ENCODE measurements around the gene DUSP16.
"Not testable (repeated sequence)": the region's sequence is repeated elsewhere in the genome, so short reads cannot be mapped to it uniquely, and the experiment has no call there.

DUSP16 gene

DNA sequence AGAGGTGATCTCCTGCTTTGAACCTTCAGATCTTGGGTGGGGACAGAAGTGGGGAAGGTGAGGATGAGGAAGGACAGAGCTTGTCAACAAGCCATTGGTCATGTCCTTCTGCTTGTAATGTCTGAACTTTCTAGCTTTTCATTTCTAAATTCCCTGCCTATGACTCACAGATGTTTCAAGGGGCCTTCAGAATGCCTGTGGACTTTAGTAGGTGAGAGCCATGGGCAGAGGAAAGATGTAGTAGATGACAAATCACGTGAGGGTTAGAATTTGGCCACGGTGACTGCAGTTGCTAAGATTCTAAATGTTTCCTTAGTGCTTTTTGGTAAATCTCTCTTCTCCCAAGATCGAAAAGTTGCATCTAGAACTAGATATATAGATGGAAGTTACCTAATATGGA lies 30.3 kb upstream of the DUSP16 start:
- Histone ChIP-seq H3F3A (ENCODE audit: insufficient read depth, low read length) (no peaks in the 10 kb centered on the region), H4K20me1 (ENCODE audit: insufficient read depth, low read length) (no peaks in the 10 kb centered on the region), H3K4me1 (ENCODE audit: low read length) (no peaks in the 10 kb centered on the region), H3K9me3 (replicated peaks; ENCODE audit: insufficient read depth, low read length) (no peaks in the 10 kb centered on the region), H3K27ac (ENCODE audit: low read length) (no peak overlapping the region), H3K9me2 (replicated peaks; ENCODE audit: insufficient read depth, low read length) (no peaks in the 10 kb centered on the region), H3K36me3 (replicated peaks; ENCODE audit: insufficient read depth, low read length) (no peaks in the 10 kb centered on the region), H3K79me2 (ENCODE audit: low read length) (no peaks in the 10 kb centered on the region), H3K4me2 (ENCODE audit: low read depth, low read length) (no peak overlapping the region), H3K27me3 (replicated peaks; ENCODE audit: insufficient read depth, low read length) (no peaks in the 10 kb centered on the region), H2AFZ (ENCODE audit: low read length) (no peak overlapping the region), H3K4me3 (ENCODE audit: low read length) (no peak overlapping the region), H3K9ac (ENCODE audit: low read length) (no peak overlapping the region)
- TF ChIP-seq EZH2 (optimal IDR thresholded peaks at IDR 0.05; ENCODE audit: low read depth, low read length) (no peak), EZH2phosphoT487 (IDR thresholded peaks at IDR 0.05; ENCODE audit: low read length) (no peak)
- TF ChIP-seq, protein P1, sequence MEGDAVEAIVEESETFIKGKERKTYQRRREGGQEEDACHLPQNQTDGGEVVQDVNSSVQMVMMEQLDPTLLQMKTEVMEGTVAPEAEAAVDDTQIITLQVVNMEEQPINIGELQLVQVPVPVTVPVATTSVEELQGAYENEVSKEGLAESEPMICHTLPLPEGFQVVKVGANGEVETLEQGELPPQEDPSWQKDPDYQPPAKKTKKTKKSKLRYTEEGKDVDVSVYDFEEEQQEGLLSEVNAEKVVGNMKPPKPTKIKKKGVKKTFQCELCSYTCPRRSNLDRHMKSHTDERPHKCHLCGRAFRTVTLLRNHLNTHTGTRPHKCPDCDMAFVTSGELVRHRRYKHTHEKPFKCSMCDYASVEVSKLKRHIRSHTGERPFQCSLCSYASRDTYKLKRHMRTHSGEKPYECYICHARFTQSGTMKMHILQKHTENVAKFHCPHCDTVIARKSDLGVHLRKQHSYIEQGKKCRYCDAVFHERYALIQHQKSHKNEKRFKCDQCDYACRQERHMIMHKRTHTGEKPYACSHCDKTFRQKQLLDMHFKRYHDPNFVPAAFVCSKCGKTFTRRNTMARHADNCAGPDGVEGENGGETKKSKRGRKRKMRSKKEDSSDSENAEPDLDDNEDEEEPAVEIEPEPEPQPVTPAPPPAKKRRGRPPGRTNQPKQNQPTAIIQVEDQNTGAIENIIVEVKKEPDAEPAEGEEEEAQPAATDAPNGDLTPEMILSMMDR (IDR thresholded peaks at IDR 0.05; ENCODE audit: low read length) = no peak
- DNase-seq = no peak

DNA sequence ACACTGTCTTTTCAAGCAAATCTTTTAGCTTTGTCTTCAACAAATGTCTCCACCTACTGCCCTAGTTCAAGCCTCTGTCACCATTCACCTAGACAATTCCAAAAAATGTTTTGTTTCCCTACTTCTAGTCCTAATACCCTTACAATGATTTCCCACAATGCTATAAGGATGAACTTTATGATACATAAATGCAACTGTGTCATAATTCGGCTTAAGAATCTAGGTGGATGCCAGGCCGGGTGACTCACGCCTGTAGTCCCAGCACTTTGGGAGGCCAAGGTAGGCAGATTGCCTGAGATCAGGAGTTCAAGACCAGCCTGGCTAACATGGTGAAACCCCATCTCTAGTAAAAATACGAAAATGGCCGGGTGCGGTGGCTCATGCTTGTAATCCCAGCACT lies 28.3 kb upstream of the DUSP16 start:
- Histone ChIP-seq H3K9ac (ENCODE audit: low read length) (no peak overlapping the region), H3K4me1 (ENCODE audit: low read length) (no peaks in the 10 kb centered on the region), H3K4me3 (ENCODE audit: low read length) (no peak overlapping the region), H3K27ac (ENCODE audit: low read length) (no peak overlapping the region), H2AFZ (ENCODE audit: low read length) (no peak overlapping the region), H3K79me2 (ENCODE audit: low read length) (no peaks in the 10 kb centered on the region), H3K9me3 (replicated peaks; ENCODE audit: insufficient read depth, low read length) (no peaks in the 10 kb centered on the region), H3K36me3 (replicated peaks; ENCODE audit: insufficient read depth, low read length) (no peaks in the 10 kb centered on the region), H3F3A (ENCODE audit: insufficient read depth, low read length) (no peaks in the 10 kb centered on the region), H3K27me3 (replicated peaks; ENCODE audit: insufficient read depth, low read length) (no peaks in the 10 kb centered on the region), H3K9me2 (replicated peaks; ENCODE audit: insufficient read depth, low read length) (no peaks in the 10 kb centered on the region), H3K4me2 (ENCODE audit: low read depth, low read length) (no peak overlapping the region), H4K20me1 (ENCODE audit: insufficient read depth, low read length) (no peaks in the 10 kb centered on the region)
- TF ChIP-seq EZH2 (optimal IDR thresholded peaks at IDR 0.05; ENCODE audit: low read depth, low read length) = no peak
- no peak for TF ChIP-seq EZH2phosphoT487 (IDR thresholded peaks at IDR 0.05; ENCODE audit: low read length)
- TF ChIP-seq, protein P1 (IDR thresholded peaks at IDR 0.05; ENCODE audit: low read length) = no peak
- DNase-seq = no peak

DNA sequence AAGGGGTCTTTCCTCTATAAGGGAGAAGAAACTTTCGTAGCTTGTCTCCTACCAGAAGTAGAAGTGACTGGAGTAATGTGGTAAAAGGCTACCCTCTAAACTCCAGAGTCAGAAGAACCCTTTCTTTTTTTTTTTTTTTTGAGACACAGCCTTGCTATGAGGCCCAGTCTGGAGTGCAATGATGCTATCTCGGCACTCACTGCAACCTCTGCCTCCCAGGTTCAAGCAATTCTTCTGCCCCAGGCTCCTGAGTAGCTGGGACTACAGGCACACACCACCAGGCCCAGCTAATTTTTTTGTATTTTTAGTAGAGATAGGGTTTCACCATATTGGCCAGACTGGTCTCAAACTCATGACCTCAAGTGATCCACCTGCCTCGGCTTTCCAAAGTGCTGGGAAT lies 25.8 kb upstream of the DUSP16 start:
- H3F3A ChIP-seq (ENCODE audit: insufficient read depth, low read length); H3K9ac ChIP-seq (ENCODE audit: low read length); H3K27ac ChIP-seq (ENCODE audit: low read length); H3K79me2 ChIP-seq (ENCODE audit: low read length); H3K4me2 ChIP-seq (ENCODE audit: low read depth, low read length); DNase-seq; H3K9me2 ChIP-seq (replicated peaks; ENCODE audit: insufficient read depth, low read length); H3K9me3 ChIP-seq (replicated peaks; ENCODE audit: insufficient read depth, low read length); H4K20me1 ChIP-seq (ENCODE audit: insufficient read depth, low read length); H3K36me3 ChIP-seq (replicated peaks; ENCODE audit: insufficient read depth, low read length); H2AFZ ChIP-seq (ENCODE audit: low read length); H3K27me3 ChIP-seq (replicated peaks; ENCODE audit: insufficient read depth, low read length); H3K4me3 ChIP-seq (ENCODE audit: low read length); H3K4me1 ChIP-seq (ENCODE audit: low read length): not testable (repeated sequence)

DNA sequence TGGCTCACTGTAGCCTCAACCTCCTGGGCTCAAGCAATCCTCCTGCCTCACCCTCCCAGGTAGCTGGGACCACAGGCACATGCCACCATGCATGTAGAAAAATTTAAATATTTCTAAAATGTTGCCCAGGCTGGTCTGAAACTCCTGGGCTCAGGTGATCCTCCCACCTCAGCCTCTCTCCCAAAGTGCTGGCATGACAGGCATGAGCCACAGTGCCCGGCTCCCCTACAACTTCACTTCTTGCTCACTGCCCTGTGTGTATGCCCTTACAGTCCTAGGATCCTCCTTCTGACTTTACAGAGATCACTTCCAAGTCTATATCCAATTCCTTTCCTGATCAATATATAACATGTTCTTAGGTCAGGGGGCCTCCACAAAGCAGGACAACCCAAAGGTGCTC lies 25.2 kb upstream of the DUSP16 start:
- no peak for DNase-seq

More for the DNA sequence above, 25.2 kb upstream of the DUSP16 start:
- Histone ChIP-seq H3K9me2 (replicated peaks; ENCODE audit: insufficient read depth, low read length) (no peaks in the 10 kb centered on the region), H3K9me3 (replicated peaks; ENCODE audit: insufficient read depth, low read length) (no peaks in the 10 kb centered on the region), H4K20me1 (ENCODE audit: insufficient read depth, low read length) (no peaks in the 10 kb centered on the region), H3K4me3 (ENCODE audit: low read length) (no peak overlapping the region), H3K4me1 (ENCODE audit: low read length) (no peaks in the 10 kb centered on the region), H3K27me3 (replicated peaks; ENCODE audit: insufficient read depth, low read length) (no peaks in the 10 kb centered on the region), H3K9ac (ENCODE audit: low read length) (no peak overlapping the region), H3K27ac (ENCODE audit: low read length) (no peak overlapping the region), H3K36me3 (replicated peaks; ENCODE audit: insufficient read depth, low read length) (no peaks in the 10 kb centered on the region), H3K79me2 (ENCODE audit: low read length) (no peaks in the 10 kb centered on the region), H2AFZ (ENCODE audit: low read length) (no peak overlapping the region), H3F3A (ENCODE audit: insufficient read depth, low read length) (no peaks in the 10 kb centered on the region), H3K4me2 (ENCODE audit: low read depth, low read length) (no peak overlapping the region)
- no peak for TF ChIP-seq EZH2phosphoT487 (IDR thresholded peaks at IDR 0.05; ENCODE audit: low read length)
- TF ChIP-seq, protein P1 (IDR thresholded peaks at IDR 0.05; ENCODE audit: low read length) = no peak
- TF ChIP-seq EZH2 (optimal IDR thresholded peaks at IDR 0.05; ENCODE audit: low read depth, low read length) = no peak

Measured in MM.1S (cell line).